IMR-90 (cell line): ENCODE measurements around the gene TSBP1. TPM values are rescaled to one million over a fixed set of nuclear protein-coding genes. Genes with fewer than 3 reads are reported as not detected.

Experiments
- ATAC-seq: fragments of 200-7000 bp; cut with Tn5 transposase; 2 replicates; pipeline ENCODE4 v1.9.1; 2020; ENCODE audit warnings: low read depth, mild to moderate bottlenecking, moderate library complexity
- BruUV-seq: library from RNA; stranded (reverse); fragments of 400-500 nt; replicated peaks from 2 replicates; lab custom pipeline; 2021; lab: Mats Ljungman, UMichigan
- CTCF ChIA-PET: fragments of 300-600 bp; formaldehyde crosslinking; extraction: SDS; loops from one replicate; lab custom pipeline; 2021; ENCODE audit warnings: antibody characterized with exemption; lab: Yijun Ruan, JAX
- POLR2A ChIA-PET: fragments of 300-600 bp; sonication (Branson Sonifier 250); formaldehyde crosslinking; loops from one replicate; lab custom pipeline; 2022; ENCODE audit warnings: antibody characterized with exemption; ENCODE audit not compliant: unreplicated experiment; lab: Charles Lee
- DNase-seq: peaks from one replicate; pipeline ENCODE4 v3.0.0; 2013
- H2AFZ ChIP-seq: replicated peaks from 2 replicates; pipeline ENCODE3; 2013; ENCODE audit warnings: low read length, mild to moderate bottlenecking; ENCODE audit not compliant: poor library complexity
- H2AK5ac ChIP-seq: 2 replicates; pipeline ENCODE4 v1.6.1; 2013; ENCODE audit warnings: low read depth, low read length, inconsistent platforms
- H2AK9ac ChIP-seq: replicated peaks from 2 replicates; pipeline ENCODE3; 2013; ENCODE audit warnings: mild to moderate bottlenecking, low read depth, low read length, moderate library complexity; ENCODE audit not compliant: poor library complexity
- H2BK120ac ChIP-seq: 2 replicates; pipeline ENCODE4 v1.6.1; 2013; ENCODE audit warnings: low read depth, low read length, inconsistent platforms
- H2BK15ac ChIP-seq: 3 replicates; pipeline ENCODE4 v1.6.1; 2013; ENCODE audit warnings: low read depth, low read length, inconsistent platforms
- H2BK20ac ChIP-seq: 2 replicates; pipeline ENCODE4 v1.6.1; 2013; ENCODE audit warnings: low read depth, mild to moderate bottlenecking, inconsistent platforms, low read length, moderate library complexity
- H2BK5ac ChIP-seq: 2 replicates; pipeline ENCODE4 v1.6.1; 2013; ENCODE audit warnings: mild to moderate bottlenecking, low read depth, low read length, inconsistent platforms; ENCODE audit not compliant: poor library complexity, severe bottlenecking
- H3K14ac ChIP-seq: replicated peaks from 2 replicates; pipeline ENCODE4 v1.6.1; 2013; ENCODE audit warnings: low read depth, low read length, inconsistent platforms
- H3K18ac ChIP-seq: 2 replicates; pipeline ENCODE4 v1.6.1; 2013; ENCODE audit warnings: low read depth, low read length, control low read depth
- H3K23ac ChIP-seq: 2 replicates; pipeline ENCODE4 v1.6.1; 2013; ENCODE audit warnings: low read depth, low read length, inconsistent platforms
- H3K27ac ChIP-seq: 2 replicates; pipeline ENCODE4 v1.5.1; 2013; ENCODE audit warnings: mild to moderate bottlenecking, control low read depth, low read length; ENCODE audit not compliant: insufficient read depth
- H3K27me3 ChIP-seq: 2 replicates; pipeline ENCODE4 v1.6.1; 2013; ENCODE audit warnings: low read length; ENCODE audit not compliant: control insufficient read depth, insufficient read depth
- H3K36me3 ChIP-seq: 2 replicates; pipeline ENCODE4 v1.6.1; 2013; ENCODE audit warnings: low read length, mixed read lengths; ENCODE audit not compliant: control insufficient read depth, insufficient read depth
- H3K4ac ChIP-seq: 2 replicates; pipeline ENCODE4 v1.6.1; 2013; ENCODE audit warnings: low read depth, low read length, inconsistent platforms
- H3K4me1 ChIP-seq: 2 replicates; pipeline ENCODE4 v1.6.1; 2013; ENCODE audit warnings: low read length, mixed read lengths; ENCODE audit not compliant: control insufficient read depth, insufficient read depth
- H3K4me2 ChIP-seq: 2 replicates; pipeline ENCODE4 v1.6.1; 2013; ENCODE audit warnings: low read depth, mild to moderate bottlenecking, control low read depth, low read length, moderate library complexity
- H3K4me3 ChIP-seq: 2 replicates; pipeline ENCODE4 v1.5.1; 2013; ENCODE audit warnings: low read depth, mild to moderate bottlenecking, control low read depth, low read length, moderate library complexity; ENCODE audit not compliant: insufficient read depth
- H3K56ac ChIP-seq: 2 replicates; pipeline ENCODE4 v1.6.1; 2013; ENCODE audit warnings: low read length, inconsistent platforms; ENCODE audit not compliant: insufficient read depth; ENCODE audit errors: extremely low read depth
- H3K79me1 ChIP-seq, 2 experiments: 2 replicates each; pipeline ENCODE4 v1.6.1; 2013; ENCODE audit warnings: low read length in 2 of 2, inconsistent platforms in 1 of 2, low read depth in 1 of 2
- H3K9ac ChIP-seq: 2 replicates; pipeline ENCODE4 v1.6.1; 2013; ENCODE audit warnings: low read depth, low read length, control low read depth
- H3K9me1 ChIP-seq: 2 replicates; pipeline ENCODE4 v1.6.1; 2013; ENCODE audit warnings: low read length, inconsistent platforms; ENCODE audit not compliant: insufficient read depth
- H3K9me3 ChIP-seq: 2 replicates; pipeline ENCODE4 v1.6.1; 2013; ENCODE audit warnings: low read length; ENCODE audit not compliant: control insufficient read depth, insufficient read depth
- H4K20me1 ChIP-seq: 2 replicates; pipeline ENCODE4 v1.6.1; 2013; ENCODE audit warnings: low read length, inconsistent platforms; ENCODE audit not compliant: insufficient read depth
- H4K5ac ChIP-seq: 2 replicates; pipeline ENCODE4 v1.6.1; 2013; ENCODE audit warnings: mild to moderate bottlenecking, low read depth, low read length, control low read depth
- H4K8ac ChIP-seq, 2 experiments: 2 replicates each; pipeline ENCODE4 v1.6.1; 2013; ENCODE audit warnings: low read depth in 2 of 2, low read length in 2 of 2, control low read depth in 1 of 2, inconsistent platforms in 1 of 2
- H4K91ac ChIP-seq: 2 replicates; pipeline ENCODE4 v1.6.1; 2013; ENCODE audit warnings: low read depth, low read length, inconsistent platforms; ENCODE audit not compliant: insufficient read depth
- FOS ChIP-seq: fragments of 150-350 bp; IDR thresholded peaks from 2 replicates; pipeline ENCODE4 v1.6.1; 2016; ENCODE audit warnings: low read depth, low read length
- MAZ ChIP-seq: IDR thresholded peaks from 2 replicates; pipeline ENCODE4 v1.6.1; 2012; ENCODE audit warnings: low read depth, mild to moderate bottlenecking, low read length, improper control_type of control experiment, moderate library complexity, borderline replicate concordance
- MXI1 ChIP-seq: IDR thresholded peaks from 2 replicates; pipeline ENCODE4 v1.6.1; 2012; ENCODE audit warnings: low read depth, mild to moderate bottlenecking, low read length, moderate library complexity, borderline replicate concordance
- RAD21 ChIP-seq: IDR thresholded peaks from 2 replicates; pipeline ENCODE4 v1.6.1; 2012; ENCODE audit warnings: low read length, improper control_type of control experiment
- SMC3 ChIP-seq: fragments of 150-350 bp; IDR thresholded peaks from 2 replicates; pipeline ENCODE4 v1.6.1; 2016; ENCODE audit warnings: low read depth, mild to moderate bottlenecking, antibody characterized with exemption, low read length, moderate library complexity
- WGBS, 2 experiments: methylation state at CpG; one replicate each; pipeline versions ENCODE4 v1.1.5 to v1.1.7; 2013; ENCODE audit warnings: missing lambda C conversion rate in 2 of 2; ENCODE audit not compliant: insufficient read length in 1 of 2; ENCODE audit errors: extremely low coverage in 2 of 2; 5-methylcytosine and 5-hydroxymethylcytosine counted together
- dilution Hi-C: fragments of 300-500 bp; cut with HindIII; formaldehyde crosslinking; loops from one replicate; pipeline ENCODE4 v1.14.3; 2018; ENCODE audit warnings: low sequenced_read_pairs; ENCODE audit not compliant: unreplicated experiment
- in situ Hi-C: fragments of 300-500 bp; cut with MboI; formaldehyde crosslinking; loops from 3 replicates; pipeline ENCODE4 v1.14.3; 2019; ENCODE audit warnings: low sequenced_read_pairs, inconsistent platforms, mixed read lengths
- intact Hi-C: fragments of 100-400 bp; cut with micrococcal nuclease; formaldehyde crosslinking; loops from 2 replicates; pipeline ENCODE4 v1.10.0; 2022
- polyA plus RNA-seq, 3 experiments: library from polyadenylated mRNA; depleted of rRNA; stranded (reverse); fragments of >200 nt; gene quantifications; 2 replicates each; pipeline ENCODE4 v1.2.3, GENCODE V29; 2012; ENCODE audit warnings: low replicate concordance in 1 of 3
- total RNA-seq: library from RNA; depleted of rRNA; stranded (reverse); fragments of >200 nt; gene quantifications from 2 replicates; pipeline ENCODE4 v1.2.3, GENCODE V29; 2012
- TF ChIP-seq, protein P1 (sequence below): conservative IDR thresholded peaks from 2 replicates; pipeline ENCODE4 v1.5.1; 2012; ENCODE audit warnings: mild to moderate bottlenecking, low read depth, low read length, improper control_type of control experiment

Gene TSBP1
- total and polyA plus RNA-seq, 2 of the 4 experiments (the other 2 are of a cell fraction), result not detected

- H4K5ac ChIP-seq, result no peak overlapping the region
- no TSS peak for BruUV-seq
- H3K27me3 ChIP-seq, result peaks cover 21% of the 10 kb centered on the region
- no peak overlapping the region for H2BK20ac ChIP-seq
- 0% methylated on average over 1 of the region's 13 CpGs; no CpG with 5 or more reads in 1 of the 2 experiments for WGBS, 2 experiments
- dilution Hi-C loops, result no loop called here
- no peak overlapping the region for H2BK15ac ChIP-seq
- in situ Hi-C loops, result loop anchor here (5.0 to 10.0 kb wide), 2 partner anchors 279 to 382 kb away; no protein-coding TSS in a partner anchor
- intact Hi-C loops, result loop anchor here (1.0 kb wide), 1 partner anchor 453 kb away; no protein-coding TSS in a partner anchor
- H3K4ac ChIP-seq, result no peak overlapping the region
- no peak overlapping the region for H3K9ac ChIP-seq
- no peaks in the 10 kb centered on the region for H3K9me3 ChIP-seq
- ChIA-PET CTCF (interaction anchor here (1.1 to 2.0 kb wide), 3 partner anchors 9 to 453 kb away, joined by 3 to 6 read pairs (median 4); no protein-coding TSS in a partner anchor), POLR2A (no interaction called here)
- H2AFZ ChIP-seq, result peak overlapping the region; percentile 77
- H3K56ac ChIP-seq, result no peak overlapping the region
- DNase-seq (peak; percentile 58), ATAC-seq (peak; percentile 95)
- H3K14ac ChIP-seq, result no peak overlapping the region
- H3K27ac ChIP-seq, result no peak overlapping the region
- H2BK120ac ChIP-seq, result no peak overlapping the region
- H4K91ac ChIP-seq, result no peak overlapping the region
- no peak overlapping the region for H3K4me3 ChIP-seq
- TF ChIP-seq, protein P1, sequence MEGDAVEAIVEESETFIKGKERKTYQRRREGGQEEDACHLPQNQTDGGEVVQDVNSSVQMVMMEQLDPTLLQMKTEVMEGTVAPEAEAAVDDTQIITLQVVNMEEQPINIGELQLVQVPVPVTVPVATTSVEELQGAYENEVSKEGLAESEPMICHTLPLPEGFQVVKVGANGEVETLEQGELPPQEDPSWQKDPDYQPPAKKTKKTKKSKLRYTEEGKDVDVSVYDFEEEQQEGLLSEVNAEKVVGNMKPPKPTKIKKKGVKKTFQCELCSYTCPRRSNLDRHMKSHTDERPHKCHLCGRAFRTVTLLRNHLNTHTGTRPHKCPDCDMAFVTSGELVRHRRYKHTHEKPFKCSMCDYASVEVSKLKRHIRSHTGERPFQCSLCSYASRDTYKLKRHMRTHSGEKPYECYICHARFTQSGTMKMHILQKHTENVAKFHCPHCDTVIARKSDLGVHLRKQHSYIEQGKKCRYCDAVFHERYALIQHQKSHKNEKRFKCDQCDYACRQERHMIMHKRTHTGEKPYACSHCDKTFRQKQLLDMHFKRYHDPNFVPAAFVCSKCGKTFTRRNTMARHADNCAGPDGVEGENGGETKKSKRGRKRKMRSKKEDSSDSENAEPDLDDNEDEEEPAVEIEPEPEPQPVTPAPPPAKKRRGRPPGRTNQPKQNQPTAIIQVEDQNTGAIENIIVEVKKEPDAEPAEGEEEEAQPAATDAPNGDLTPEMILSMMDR, result peak; percentile 90
- TF ChIP-seq MAZ (no peak), FOS (no peak), MXI1 (no peak), SMC3 (peak; percentile 68), RAD21 (peak; percentile 70)
- H3K23ac ChIP-seq, result no peak overlapping the region
- no peaks in the 10 kb centered on the region for H3K36me3 ChIP-seq
- H3K4me1 ChIP-seq, result no peaks in the 10 kb centered on the region
- no peaks in the 10 kb centered on the region for H4K20me1 ChIP-seq
- H3K4me2 ChIP-seq, result peak overlapping the region; percentile 67
- H3K18ac ChIP-seq, result no peak overlapping the region
- no peaks in the 10 kb centered on the region for H3K79me1 ChIP-seq
- no peak overlapping the region for H2AK5ac ChIP-seq
- H4K8ac ChIP-seq, result no peak overlapping the region
- H3K9me1 ChIP-seq, result no peaks in the 10 kb centered on the region
- H2AK9ac ChIP-seq, result no peak overlapping the region
- no peak overlapping the region for H2BK5ac ChIP-seq
Observed at GRCh38 chr6:32415521-32416019, 43.9 kb upstream of the TSBP1 start.
